GM12874 (cell line): ENCODE results near the gene DMPK.

Experiments
- TF ChIP-seq, protein P1 (sequence below): IDR thresholded peaks from 2 replicates; pipeline ENCODE4 v1.5.1; 2011; ENCODE audit warnings: low read depth, mild to moderate bottlenecking, control low read depth, low read length, moderate library complexity; ENCODE audit not compliant: insufficient read depth

Gene DMPK

DNA sequence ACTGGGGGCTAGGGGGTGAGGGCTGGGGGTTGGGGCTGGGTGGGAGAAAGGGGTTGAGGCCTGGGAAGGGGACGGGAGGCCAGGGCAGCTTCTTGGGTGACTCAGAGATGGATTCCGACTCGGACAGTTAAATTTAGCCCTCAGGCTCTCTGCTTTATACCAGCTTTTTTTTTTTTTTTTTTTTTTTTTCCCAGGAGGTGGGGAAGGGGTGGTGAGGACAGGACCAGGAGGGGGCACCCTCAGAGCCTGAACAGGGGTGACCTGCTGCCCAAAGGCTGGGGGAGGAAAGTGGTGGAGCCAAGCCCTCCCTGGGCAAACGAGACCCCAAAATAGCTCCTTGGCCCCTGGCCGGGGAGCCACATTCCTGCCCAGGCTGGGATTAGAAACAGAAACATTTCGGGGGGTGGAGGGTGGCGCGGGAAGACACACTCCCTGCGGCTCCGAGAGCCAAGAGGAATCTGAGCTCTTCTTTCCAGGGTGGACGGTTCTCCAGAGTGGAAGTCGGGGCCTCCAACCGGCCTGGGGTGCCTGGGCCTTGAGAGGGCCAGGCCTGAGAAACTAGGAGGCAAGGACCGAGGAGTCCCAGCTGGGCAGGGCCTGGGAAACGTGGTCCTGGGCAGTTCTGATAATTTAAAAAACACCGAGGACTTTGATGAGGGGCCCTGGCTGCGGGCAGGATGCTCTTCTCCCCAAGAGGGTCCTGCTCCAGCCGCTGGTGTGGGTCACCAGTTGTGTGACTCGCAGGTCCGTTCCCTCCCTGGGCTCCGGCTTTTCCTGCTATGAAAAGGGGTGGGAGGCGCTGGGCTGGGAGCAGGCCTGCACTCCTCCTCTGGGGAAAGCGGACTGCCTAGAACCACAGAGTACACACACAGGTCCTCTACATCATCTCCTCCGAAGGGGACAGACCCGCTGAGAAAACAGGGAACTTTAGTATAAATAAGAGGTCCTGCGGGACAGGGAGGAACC, 813 bp upstream of the DMPK start:
- TF ChIP-seq, protein P1, sequence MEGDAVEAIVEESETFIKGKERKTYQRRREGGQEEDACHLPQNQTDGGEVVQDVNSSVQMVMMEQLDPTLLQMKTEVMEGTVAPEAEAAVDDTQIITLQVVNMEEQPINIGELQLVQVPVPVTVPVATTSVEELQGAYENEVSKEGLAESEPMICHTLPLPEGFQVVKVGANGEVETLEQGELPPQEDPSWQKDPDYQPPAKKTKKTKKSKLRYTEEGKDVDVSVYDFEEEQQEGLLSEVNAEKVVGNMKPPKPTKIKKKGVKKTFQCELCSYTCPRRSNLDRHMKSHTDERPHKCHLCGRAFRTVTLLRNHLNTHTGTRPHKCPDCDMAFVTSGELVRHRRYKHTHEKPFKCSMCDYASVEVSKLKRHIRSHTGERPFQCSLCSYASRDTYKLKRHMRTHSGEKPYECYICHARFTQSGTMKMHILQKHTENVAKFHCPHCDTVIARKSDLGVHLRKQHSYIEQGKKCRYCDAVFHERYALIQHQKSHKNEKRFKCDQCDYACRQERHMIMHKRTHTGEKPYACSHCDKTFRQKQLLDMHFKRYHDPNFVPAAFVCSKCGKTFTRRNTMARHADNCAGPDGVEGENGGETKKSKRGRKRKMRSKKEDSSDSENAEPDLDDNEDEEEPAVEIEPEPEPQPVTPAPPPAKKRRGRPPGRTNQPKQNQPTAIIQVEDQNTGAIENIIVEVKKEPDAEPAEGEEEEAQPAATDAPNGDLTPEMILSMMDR, result no peak

DNA sequence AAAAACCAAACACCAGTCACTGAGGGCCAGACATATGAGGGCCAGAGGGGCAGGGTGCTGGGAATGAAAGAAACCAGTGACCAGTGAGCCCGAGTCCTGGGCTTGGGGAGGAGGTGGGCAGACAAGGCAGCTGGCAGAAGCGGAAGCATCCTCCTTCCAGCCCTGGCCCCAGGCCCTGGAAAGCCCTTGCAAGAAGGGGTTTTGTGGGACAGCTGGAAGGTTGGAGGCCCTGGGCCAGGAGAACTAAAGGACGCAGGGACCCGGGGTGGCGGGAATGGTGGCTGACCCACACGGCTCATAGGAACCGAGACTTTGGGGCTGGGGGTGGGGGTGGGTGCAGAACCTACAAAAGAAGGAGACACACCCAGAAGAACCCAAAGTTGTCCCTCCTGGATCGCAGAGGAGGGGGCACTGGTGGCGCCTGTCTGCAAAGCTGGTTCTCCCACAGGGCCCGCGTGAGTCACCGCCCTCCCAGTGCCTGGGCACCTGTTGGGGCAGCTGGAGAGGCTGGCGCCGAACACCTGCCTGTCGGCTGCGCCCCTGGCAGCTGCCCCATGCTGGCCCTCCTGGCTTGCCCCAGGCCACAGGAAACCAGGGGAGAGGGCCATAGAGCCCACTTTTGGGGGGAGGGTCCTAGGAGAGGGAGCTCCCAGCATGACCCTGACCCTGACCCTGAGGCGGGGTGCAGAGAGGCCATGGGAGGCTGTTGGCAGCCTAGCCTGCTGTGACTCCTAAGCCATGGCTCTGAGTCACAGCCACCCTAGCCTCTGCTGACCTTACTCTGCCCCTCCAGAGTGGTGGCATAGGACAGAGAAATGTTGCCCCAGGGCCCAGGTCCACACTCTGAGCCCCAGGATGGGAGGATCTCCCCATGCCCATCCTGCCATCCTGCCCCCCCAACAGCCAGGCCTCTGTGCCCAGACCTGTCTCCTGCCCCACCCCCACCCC, 802 bp downstream of the DMPK start:
- TF ChIP-seq, protein P1, result no peak

DNA sequence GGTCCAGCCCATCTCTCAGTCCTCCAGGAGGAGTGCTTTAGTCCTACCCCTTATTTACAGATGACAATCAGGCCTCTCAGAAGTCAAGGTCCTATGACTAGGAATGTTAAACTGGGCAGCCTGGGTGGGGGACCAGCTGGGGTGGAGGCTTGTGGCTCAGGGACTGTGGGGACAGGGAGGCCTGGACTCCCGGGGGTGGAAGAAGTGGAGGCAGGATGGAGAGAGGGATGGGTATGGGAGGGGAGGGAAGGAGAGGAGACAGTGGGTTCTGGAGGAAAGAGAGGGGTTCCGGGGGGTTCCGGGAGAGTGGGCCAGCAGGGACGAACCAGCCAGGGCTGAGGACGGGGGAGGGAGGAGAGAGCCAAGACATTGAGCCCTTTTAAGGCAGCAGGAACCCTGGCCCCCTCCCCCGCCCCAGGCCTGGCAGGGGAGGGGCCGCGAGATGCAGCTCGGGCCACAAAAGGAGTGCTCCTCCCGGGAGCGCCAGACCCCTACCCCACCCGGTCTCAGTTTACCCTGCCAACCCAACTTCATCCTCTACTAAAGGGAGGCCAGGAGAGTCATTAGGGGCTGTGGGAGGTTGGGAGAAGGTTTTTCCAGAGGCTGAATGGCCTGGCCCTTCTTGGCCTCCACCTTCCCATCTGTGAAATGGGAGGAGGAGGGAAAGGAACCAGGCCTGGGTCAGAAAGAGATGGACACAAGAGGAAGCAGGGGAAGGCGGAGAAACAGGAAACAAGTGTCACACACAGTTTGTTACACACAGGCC, 1.7 kb downstream of the DMPK start:
- TF ChIP-seq, protein P1, result no peak

DNA sequence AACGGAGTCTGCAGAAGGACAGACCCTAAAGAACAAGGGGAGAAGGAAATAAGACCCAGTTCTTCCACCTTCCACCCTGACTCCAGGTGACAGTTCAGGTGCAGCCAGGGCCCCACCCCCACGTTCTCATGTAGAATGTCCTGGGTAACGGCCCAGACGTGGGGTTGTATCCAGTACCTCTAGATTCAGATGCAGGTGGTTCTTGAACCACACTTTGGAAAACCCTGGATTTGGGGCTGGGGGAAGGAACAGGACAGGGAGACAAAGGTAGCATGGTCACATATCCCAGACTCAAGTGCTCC, 2.2 kb downstream of the DMPK start:
- TF ChIP-seq, protein P1, result no peak

DNA sequence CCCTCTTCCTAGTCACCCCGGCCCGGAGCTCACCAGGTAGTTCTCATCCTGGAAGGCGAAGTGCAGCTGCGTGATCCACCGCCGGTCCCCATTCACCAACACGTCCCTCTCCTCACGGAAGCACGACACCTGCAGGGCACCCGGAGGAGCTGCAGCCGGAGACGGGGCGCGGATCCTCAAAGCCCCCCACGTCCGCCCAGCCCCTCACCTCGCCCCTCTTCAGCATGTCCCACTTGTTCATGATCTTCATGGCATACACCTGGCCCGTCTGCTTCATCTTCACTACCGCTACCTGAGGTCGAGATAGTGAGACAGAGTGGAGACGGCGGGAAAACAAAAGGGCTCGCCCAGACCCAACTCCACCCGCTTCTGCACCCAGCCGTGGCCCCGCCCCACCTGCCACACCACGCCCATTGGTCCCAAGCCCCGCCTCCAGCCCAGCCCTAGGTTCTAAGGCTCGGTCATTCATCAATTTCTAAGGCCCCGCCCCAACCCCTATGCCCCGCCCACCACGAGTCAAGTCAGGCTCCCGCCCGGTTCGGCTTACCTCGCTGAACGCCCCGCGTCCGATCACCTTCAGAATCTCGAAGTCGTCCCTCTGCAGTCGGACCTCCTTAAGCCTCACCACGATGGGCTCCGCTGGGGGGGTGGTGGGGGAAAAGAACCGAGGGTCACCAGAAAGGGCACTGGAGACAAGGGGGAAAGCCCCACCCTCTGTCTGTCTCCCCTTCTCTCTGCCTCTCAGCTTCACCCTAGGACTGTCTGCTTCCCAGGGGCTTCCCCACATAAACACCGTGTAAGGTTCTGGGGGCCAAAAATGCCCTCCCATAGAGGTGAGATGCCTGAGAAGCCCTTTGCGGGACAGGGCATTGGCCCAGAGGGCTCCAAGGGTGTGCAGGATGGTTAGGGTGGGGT, 2.8 kb downstream of the DMPK start:
- TF ChIP-seq, protein P1, result peak; percentile 90

DNA sequence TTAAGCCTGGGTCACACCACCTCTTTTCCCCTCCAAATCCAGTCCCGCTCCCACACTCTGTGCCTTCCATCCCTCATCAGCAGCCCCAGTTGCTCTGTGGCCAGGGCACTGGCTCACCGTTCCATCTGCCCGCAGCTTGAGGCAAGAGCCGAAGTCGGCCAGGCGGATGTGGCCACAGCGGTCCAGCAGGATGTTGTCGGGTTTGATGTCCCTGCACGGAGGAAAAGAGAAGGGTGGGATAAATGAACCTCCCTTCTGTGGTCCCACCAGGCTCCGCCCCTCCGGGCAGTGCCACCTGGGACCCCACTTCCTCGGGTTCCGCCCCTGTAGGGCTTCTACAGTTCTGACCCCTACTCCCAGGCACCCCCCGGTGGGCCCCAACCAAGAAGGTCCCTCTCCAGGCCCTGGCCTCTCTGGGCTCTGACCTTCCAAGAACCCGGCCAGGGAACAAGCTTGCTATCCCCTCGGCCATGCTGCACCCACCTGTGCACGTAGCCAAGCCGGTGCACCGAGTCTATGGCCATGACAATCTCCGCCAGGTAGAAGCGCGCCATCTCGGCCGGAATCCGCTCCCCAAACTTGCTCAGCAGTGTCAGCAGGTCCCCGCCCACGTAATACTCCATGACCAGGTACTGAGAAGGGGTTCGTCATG, 4.2 kb downstream of the DMPK start:
- TF ChIP-seq, protein P1, result no peak
